CD4-positive, alpha-beta T cell treated with Interleukin-6 for 4 hours (primary cell): ENCODE data around the gene TIGD3.

ENCODE experiments used
- DNase-seq: peaks from one replicate; pipeline ENCODE4 v3.0.0-alpha.2; 2020; ENCODE audit warnings: mixed read lengths

The TIGD3 gene

GRCh38 chr11:65390996-65391395, 36.4 kb downstream of the TIGD3 start:
- DNase-seq, result no peak

- DNase-seq, result no peak
Measured at GRCh38 chr11:65392186-65392829, 37.8 kb downstream of the TIGD3 start.

- DNase-seq, result no peak
Measured at GRCh38 chr11:65392899-65393298, 38.3 kb downstream of the TIGD3 start.

- no peak for DNase-seq
Measured at GRCh38 chr11:65393513-65394079, 39.0 kb downstream of the TIGD3 start.

- DNase-seq, result no peak
Measured at GRCh38 chr11:65394125-65394536, 39.6 kb downstream of the TIGD3 start.

DNA sequence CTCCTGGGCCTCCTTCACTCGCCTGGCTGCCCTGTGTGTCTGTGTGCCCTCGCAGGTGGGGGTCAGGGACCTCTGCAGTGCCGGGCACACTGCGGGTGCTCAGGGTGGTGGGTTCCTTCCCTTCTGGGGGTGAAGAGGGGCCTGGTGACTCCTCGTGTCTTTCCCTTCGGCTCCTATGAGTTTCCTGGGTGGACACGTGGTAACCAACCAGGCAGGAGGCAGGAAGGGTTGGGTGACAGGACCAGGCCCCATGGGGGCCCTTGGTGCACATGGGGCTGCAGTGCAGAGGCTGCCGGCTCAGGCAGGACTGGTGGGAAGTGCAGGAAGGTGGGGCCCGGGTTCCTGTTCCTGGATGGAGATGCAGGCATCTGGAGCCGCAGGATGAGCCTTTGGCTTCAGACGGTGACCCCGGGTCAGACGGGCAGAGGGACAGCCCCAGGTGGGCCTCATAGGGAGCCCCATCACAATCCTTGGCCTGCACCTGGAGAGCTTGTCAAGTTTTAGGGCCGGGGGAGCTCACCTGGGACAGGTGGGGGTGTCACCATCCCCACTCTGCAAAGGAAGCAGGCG, 41.5 kb downstream of the TIGD3 start:
- DNase-seq, result no peak

DNA sequence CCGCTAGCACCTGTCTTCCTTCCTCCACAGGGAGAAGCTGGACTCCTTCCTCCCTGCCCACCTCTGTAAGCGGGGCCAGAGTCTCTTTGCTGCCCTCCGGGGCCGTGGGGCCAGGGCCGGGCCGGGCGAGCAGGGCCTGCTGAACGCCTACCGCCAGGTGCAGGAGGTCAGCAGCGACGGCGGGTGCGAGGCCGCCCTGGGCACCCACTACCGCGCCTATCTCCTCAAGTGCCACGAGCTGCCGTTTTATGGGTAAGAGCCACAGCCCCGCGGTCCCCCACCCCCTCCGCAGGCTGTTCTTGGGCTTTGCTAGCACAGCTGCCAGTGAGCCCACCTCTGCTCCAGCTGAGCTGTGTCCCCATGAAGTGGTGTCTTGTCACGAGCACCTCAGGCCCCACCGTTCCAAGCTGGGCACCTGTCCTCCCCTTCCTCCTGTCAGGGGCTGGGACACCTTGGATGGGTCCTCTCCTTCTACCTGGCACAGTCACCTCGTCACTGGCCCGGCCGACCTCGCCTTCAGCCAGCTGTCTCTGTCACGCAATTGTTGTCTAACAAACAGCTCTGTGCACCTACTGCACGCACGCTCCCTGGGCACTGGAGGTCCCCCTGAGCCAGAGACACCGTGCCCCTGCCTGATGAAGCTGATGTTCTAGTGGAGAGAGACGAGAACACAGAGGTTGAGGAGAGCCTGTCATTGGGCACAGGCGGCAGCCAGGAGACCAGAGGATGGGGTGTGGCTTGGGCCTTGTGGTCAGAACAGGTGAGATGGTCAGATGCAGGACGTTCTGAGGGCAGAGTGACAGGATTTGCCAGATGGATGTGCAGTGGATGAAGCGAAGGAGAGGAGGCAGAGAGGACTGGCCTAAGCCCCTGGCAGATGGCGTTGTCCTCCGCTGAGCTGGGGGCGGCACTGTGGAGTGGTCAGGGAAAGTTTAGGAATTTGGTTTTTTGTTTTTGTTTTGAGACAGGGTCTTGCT, 42.5 kb downstream of the TIGD3 start:
- DNase-seq, result no peak

GRCh38 chr11:65398362-65398910, 43.9 kb downstream of the TIGD3 start:
- DNase-seq, result no peak

GRCh38 chr11:65399249-65399648, 44.7 kb downstream of the TIGD3 start:
- no peak for DNase-seq

DNA sequence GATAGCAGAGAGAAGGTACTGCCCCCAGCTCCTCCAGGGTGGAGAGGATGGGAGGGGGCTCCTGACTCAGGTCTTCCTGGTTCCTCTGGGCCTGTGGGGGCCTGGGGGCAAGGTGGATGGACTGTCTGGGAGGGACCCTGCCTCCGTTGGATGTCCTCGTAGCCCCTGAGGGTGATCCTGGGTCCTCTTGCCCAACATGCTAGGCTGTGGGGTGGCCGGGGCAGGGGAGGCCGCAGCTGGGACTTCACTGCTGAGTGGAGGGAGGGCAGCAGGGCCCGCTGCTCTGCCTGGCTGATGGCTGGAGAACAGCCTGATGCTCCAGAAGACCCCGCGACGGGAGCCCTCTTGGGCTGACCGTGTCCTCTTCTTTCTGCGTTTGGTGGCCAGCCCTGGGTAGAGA, 45.3 kb downstream of the TIGD3 start:
- DNase-seq, result no peak

DNA sequence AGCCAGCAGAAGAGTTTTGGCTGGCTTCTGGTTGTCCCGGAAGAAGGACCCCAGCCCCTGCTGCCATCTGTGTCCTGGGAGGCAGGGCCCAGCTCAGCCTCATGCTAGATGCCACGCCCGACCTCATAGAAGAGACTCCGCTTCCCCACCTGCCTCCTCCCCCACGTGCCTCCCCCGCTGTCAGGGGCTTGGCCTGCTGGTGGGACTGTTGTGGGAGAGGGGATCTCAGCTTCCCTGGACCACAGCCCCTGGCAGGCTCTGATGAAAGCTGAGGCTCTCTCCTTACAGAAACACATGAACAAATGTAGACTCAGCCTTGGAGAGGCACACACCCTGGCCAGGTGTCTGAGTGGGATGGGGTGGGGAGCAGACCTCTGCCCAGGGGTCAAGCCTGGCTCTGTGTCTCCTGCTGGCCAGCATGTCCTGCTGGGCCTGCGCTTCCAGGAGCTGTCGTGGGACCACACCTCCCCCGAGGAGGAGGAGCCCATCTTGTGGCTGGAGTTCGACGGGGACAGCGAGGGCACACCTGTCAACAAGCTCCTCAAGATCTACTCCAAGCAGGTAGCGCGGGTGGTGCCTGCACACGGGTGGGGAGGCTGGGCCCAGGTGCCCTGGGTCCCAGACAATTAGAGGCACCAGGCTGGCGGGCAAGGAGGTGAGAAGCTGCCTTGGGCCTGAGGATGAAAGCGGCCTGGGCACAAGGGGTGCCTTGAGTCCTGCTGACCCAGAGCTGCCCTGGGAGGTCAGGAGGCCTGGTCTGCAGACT, 45.9 kb downstream of the TIGD3 start:
- no peak for DNase-seq

GRCh38 chr11:65401073-65401802, 46.7 kb downstream of the TIGD3 start:
- no peak for DNase-seq

GRCh38 chr11:65401803-65402248, 47.3 kb downstream of the TIGD3 start:
- no peak for DNase-seq

- DNase-seq, result no peak
Measured at GRCh38 chr11:65402790-65403189, 48.2 kb downstream of the TIGD3 start.

DNA sequence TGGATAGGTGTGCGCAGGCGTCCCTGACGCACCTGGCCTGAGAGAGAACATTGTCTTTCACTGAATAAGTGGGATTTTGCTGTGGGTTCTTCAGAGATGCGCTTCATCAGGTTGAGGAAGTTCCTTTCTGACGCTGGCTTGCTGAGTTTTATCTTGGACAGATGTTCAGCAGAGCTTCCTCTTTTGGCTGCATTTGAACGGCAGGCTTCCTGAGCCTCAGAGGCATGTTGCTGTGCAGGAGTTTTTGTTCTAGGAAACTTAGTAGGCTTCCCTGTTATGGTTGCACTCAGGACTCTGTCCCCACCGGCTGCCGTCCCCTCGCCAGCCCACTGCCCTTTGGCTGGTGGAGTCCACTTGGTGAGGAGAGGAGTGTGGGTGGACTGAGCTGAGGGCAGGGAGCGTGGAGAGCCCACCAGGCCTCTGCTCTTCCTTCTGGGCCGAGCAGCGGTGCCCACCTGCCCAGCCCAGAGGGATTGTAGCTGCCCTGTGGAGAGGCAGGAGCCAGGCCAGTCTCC, 49.1 kb downstream of the TIGD3 start:
- no peak for DNase-seq

DNA sequence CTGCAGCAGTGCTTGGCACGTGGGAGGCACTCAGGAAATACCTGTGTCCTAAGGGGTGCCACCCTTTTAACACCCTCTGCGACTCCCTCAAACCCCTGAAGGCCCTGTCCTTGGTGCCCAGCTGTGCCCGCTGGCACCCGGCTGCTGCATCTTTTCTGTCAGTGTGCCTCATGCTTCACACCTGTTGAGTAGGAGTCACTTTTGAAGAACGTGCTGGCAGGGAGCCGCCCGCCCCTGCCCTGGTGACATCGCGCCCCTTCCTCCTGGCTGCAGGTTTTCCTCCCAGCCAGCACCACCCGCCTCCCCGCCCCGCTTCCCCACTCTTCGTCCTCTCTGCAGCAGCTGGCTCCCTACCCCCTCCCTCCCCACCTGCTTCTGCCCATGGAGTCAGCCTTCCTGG, 49.7 kb downstream of the TIGD3 start:
- no peak for DNase-seq

DNA sequence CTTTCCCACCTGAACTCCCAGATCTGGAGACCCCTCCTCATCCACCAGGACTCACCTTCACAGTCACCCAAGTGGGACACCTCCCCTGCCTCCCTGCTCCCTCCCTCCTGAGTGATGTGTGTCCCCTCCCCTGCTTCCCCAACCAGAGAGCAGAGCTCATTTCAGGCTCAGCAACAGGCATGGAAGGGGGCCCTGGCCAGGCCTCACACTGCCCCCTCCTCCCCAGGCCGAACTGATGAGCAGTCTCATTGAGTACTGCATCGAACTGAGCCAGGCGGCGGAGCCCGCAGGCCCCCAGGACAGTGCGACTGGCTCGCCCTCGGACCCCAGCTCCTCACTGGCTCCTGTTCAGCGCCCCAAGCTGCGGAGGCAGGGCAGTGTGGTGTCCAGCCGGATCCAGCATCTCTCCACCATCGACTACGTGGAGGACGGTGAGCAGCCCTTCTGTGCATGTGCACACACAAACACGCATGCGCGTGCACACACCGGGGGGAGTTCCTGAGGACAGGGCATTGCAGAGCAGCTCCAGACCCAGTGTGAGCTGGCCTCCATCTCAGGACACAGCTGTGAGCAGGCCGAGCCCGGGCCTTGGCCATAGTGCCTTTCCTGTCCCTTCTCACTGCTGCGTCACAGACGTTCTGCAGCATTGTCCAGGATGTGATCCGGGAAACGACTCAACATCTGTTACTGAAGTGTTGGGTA, 50.2 kb downstream of the TIGD3 start:
- no peak for DNase-seq
